KMS-11 (cell line): ENCODE measurements around the gene COL8A1.

Experiments
- H2AFZ ChIP-seq: fragments of 200-600 bp; sonication (generic); 2 replicates; pipeline ENCODE4 v1.6.1; 2016; ENCODE audit warnings: antibody characterized with exemption, mixed run types, low read depth
- H3K27ac ChIP-seq: fragments of 200-600 bp; sonication (generic); 2 replicates; pipeline ENCODE4 v1.6.1; 2016; ENCODE audit warnings: mild to moderate bottlenecking, mixed run types
- H3K27me3 ChIP-seq: fragments of 200-600 bp; sonication (generic); 2 replicates; pipeline ENCODE4 v1.6.1; 2017; ENCODE audit warnings: mild to moderate bottlenecking, low read depth, mixed run types, moderate library complexity; ENCODE audit not compliant: insufficient read depth
- H3K36me3 ChIP-seq: fragments of 200-600 bp; sonication (generic); 2 replicates; pipeline ENCODE4 v1.6.1; 2017; ENCODE audit warnings: mild to moderate bottlenecking, mixed run types; ENCODE audit not compliant: insufficient read depth
- H3K4me1 ChIP-seq: fragments of 200-600 bp; sonication (generic); 2 replicates; pipeline ENCODE4 v1.6.1; 2016; ENCODE audit warnings: mild to moderate bottlenecking, low read depth, mixed run types; ENCODE audit not compliant: poor library complexity, severe bottlenecking
- H3K4me2 ChIP-seq: fragments of 200-600 bp; sonication (generic); 2 replicates; pipeline ENCODE4 v1.7.0; 2016; ENCODE audit warnings: mild to moderate bottlenecking, mixed run types
- H3K4me3 ChIP-seq: fragments of 200-600 bp; sonication (generic); IDR thresholded peaks from 2 replicates; pipeline ENCODE4 v1.6.1; 2017; ENCODE audit warnings: low read depth, low read length, mixed read lengths; ENCODE audit not compliant: insufficient read depth
- H3K79me2 ChIP-seq: fragments of 200-600 bp; sonication (generic); 2 replicates; pipeline ENCODE4 v1.6.1; 2016; ENCODE audit warnings: low read depth, mixed run types; ENCODE audit not compliant: insufficient read depth
- H3K9ac ChIP-seq: fragments of 200-600 bp; sonication (generic); 2 replicates; pipeline ENCODE4 v1.6.1; 2016; ENCODE audit warnings: mild to moderate bottlenecking, mixed run types
- H4K20me1 ChIP-seq: fragments of 200-600 bp; sonication (generic); 2 replicates; pipeline ENCODE4 v1.6.1; 2016; ENCODE audit warnings: mild to moderate bottlenecking, mixed run types; ENCODE audit not compliant: insufficient read depth
- TF ChIP-seq, protein P1 (sequence below): fragments of 200-600 bp; sonication (generic); conservative IDR thresholded peaks from 2 replicates; pipeline ENCODE4 v1.6.1; 2017; ENCODE audit warnings: low read depth, mild to moderate bottlenecking, antibody characterized with exemption, low read length, moderate library complexity, mixed read lengths

The COL8A1 gene

DNA sequence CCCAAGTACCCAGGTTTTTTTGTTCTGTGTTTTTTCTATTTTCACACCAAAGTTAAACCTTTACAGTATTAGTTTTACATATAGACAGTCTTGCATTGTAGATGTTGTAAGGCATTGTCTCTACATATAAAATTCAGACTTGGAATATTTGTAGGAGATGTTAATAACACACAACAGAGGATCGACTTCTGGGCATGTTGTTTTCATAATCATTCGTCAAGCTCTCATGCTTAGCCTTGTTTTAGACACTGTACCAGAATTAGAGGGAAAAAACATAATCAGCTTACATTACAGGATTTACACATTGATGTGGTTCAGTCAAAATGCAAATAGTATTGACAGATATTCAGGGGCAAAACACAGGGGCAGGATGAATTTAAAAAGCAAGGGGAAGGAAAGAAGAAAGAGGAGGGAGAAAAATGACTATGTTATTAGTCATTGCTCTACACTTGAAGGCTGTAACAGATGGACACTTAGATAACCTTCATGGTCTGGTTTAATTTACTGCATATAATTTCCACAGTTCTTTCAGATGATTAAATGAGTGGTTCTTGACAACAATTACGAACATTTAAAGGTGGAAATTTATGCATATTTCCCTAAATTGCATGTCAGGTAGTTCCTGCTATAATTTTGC lies 186.7 kb downstream of the COL8A1 start:
- no peak overlapping the region for H3K4me2 ChIP-seq
- H4K20me1 ChIP-seq, result 0 out of 2 replicates have a peak, but pooled peaks cover 6% of the 10 kb centered on the region
- H3K27ac ChIP-seq, result no peak overlapping the region
- peaks cover 39% of the 10 kb centered on the region; the same call in 1 of the 2 replicates for H3K79me2 ChIP-seq
- no peak overlapping the region for H3K4me3 ChIP-seq
- H3K9ac ChIP-seq, result no peak overlapping the region
- no peak overlapping the region for H2AFZ ChIP-seq
- H3K27me3 ChIP-seq, result no peaks in the 10 kb centered on the region
- TF ChIP-seq, protein P1, sequence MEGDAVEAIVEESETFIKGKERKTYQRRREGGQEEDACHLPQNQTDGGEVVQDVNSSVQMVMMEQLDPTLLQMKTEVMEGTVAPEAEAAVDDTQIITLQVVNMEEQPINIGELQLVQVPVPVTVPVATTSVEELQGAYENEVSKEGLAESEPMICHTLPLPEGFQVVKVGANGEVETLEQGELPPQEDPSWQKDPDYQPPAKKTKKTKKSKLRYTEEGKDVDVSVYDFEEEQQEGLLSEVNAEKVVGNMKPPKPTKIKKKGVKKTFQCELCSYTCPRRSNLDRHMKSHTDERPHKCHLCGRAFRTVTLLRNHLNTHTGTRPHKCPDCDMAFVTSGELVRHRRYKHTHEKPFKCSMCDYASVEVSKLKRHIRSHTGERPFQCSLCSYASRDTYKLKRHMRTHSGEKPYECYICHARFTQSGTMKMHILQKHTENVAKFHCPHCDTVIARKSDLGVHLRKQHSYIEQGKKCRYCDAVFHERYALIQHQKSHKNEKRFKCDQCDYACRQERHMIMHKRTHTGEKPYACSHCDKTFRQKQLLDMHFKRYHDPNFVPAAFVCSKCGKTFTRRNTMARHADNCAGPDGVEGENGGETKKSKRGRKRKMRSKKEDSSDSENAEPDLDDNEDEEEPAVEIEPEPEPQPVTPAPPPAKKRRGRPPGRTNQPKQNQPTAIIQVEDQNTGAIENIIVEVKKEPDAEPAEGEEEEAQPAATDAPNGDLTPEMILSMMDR, result no peak
- no peaks in the 10 kb centered on the region for H3K36me3 ChIP-seq
- peaks cover 8% of the 10 kb centered on the region for H3K4me1 ChIP-seq

DNA sequence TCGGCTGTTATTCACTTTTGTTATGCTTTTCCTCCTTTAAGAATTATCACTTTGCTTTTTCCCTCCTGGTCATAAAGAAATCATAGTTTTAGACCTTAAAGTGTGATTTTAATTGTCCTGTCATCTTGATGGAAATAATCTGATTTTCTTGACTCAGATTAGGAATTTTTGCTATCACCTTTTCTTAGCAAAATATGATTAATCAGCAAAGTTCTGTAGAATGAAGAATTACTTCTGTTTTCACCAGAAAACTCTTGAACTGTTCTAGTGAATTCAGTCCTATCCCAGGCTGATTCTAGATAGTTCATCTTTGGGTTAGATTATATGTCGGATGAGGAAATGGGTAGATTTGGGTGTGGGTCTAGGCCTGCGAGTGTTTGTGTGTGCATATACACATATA lies 191.4 kb downstream of the COL8A1 start:
- H4K20me1 ChIP-seq, result no peaks in the 10 kb centered on the region
- peaks cover 3% of the 10 kb centered on the region for H3K4me1 ChIP-seq
- H3K79me2 ChIP-seq, result peaks cover 17% of the 10 kb centered on the region; the same call in 1 of the 2 replicates
- H3K4me3 ChIP-seq, result no peak overlapping the region
- no peak overlapping the region for H3K27ac ChIP-seq
- no peaks in the 10 kb centered on the region for H3K27me3 ChIP-seq
- no peak overlapping the region for H3K4me2 ChIP-seq
- no peak overlapping the region for H2AFZ ChIP-seq
- H3K9ac ChIP-seq, result no peak overlapping the region
- no peaks in the 10 kb centered on the region for H3K36me3 ChIP-seq
- TF ChIP-seq, protein P1, result no peak

DNA sequence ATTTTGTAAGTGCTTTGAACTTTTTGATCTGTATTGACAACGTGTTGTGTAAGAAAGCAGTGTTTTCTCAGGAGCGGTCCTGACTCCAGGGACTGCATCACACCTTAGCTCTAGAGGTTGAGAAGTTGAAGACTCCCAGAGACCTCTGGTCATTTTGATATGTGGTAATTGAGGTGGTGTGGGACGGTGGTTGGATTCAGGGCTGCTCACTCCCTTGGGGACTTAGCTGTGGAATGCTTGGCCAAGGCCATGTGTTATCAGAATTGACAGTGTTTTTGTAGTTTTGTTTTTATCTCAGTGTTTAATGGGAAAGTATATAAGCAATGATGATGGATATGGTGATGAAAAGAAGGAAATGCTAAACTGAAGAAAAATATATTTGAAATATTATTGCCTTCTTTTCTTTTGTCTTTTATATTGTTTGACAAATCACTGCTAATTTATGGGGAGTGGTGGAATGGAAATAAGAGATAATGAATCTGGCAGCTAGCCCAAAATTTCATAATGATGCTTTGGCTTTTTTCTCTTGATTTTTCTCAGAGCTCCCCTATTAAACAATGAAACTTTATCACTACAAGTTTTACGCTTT lies 195.3 kb downstream of the COL8A1 start:
- H2AFZ ChIP-seq, result no peak overlapping the region
- H3K4me1 ChIP-seq, result peaks cover 3% of the 10 kb centered on the region
- no peak overlapping the region for H3K4me2 ChIP-seq
- peaks cover 29% of the 10 kb centered on the region; the same call in 1 of the 2 replicates for H3K79me2 ChIP-seq
- no peaks in the 10 kb centered on the region for H3K27me3 ChIP-seq
- no peak overlapping the region for H3K4me3 ChIP-seq
- H3K36me3 ChIP-seq, result no peaks in the 10 kb centered on the region
- no peak overlapping the region for H3K9ac ChIP-seq
- no peak overlapping the region for H3K27ac ChIP-seq
- TF ChIP-seq, protein P1, result no peak
- H4K20me1 ChIP-seq, result no peaks in the 10 kb centered on the region

DNA sequence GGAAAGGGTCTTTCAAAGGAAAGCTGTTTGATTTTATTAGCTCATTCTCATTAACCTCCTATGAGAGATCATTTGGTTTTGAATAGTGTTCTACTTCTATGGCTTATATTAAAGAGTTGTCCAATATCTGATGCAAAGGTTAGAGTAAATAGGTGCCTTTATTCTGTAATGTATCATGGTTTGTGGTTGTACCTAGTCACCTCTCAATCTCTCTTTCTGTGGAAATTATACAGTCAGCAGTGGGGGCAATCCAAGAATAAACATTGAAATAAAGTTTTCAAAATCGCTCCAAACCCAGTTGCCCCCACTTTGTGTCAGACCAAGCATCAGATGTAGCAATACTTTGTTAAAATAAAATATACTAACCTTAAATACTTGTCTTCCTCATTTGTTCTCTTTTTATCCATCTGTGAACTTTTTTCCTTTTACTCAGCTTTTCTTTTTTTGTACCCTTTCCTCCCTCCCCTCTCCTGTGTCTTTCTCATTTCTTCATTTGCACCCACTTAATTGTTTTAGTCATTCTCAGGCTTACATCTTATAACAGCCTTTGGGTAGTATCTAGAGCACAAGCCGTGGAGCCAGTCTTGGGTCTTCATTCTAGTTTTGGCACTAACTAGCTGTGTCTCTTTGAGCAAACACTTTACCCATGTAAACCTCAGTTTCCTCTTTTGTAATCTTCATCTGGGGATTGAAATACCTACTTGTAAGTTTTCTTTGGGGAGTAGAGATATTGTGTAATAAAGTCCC lies 196.0 kb downstream of the COL8A1 start:
- H2AFZ ChIP-seq, result no peak overlapping the region

More for the DNA sequence above, 196.0 kb downstream of the COL8A1 start:
- H3K4me2 ChIP-seq, result no peak overlapping the region
- TF ChIP-seq, protein P1, result no peak
- H3K27ac ChIP-seq, result no peak overlapping the region
- H3K79me2 ChIP-seq, result peaks cover 26% of the 10 kb centered on the region; the same call in 1 of the 2 replicates
- peaks cover 3% of the 10 kb centered on the region for H3K4me1 ChIP-seq
- no peaks in the 10 kb centered on the region for H3K27me3 ChIP-seq
- no peaks in the 10 kb centered on the region for H3K36me3 ChIP-seq
- H3K4me3 ChIP-seq, result no peak overlapping the region
- H4K20me1 ChIP-seq, result no peaks in the 10 kb centered on the region
- no peak overlapping the region for H3K9ac ChIP-seq
